Panc1 (cell line): ENCODE data around the gene SORCS1.

ENCODE experiments used
- POLR2AphosphoS5 ChIP-seq: IDR thresholded peaks from 2 replicates; pipeline ENCODE4 v1.6.1; 2012; ENCODE audit warnings: mild to moderate bottlenecking, low read depth, low read length, moderate library complexity
- SIN3A ChIP-seq: IDR thresholded peaks from 2 replicates; pipeline ENCODE4 v1.6.1; 2012; ENCODE audit warnings: low read depth, mild to moderate bottlenecking, low read length, moderate library complexity, borderline replicate concordance; ENCODE audit not compliant: insufficient read depth
- TF ChIP-seq, protein P1 (sequence below): fragments of 450-650 bp; IDR thresholded peaks from 2 replicates; pipeline ENCODE4 v1.5.1; 2017; ENCODE audit warnings: mild to moderate bottlenecking

DNA sequence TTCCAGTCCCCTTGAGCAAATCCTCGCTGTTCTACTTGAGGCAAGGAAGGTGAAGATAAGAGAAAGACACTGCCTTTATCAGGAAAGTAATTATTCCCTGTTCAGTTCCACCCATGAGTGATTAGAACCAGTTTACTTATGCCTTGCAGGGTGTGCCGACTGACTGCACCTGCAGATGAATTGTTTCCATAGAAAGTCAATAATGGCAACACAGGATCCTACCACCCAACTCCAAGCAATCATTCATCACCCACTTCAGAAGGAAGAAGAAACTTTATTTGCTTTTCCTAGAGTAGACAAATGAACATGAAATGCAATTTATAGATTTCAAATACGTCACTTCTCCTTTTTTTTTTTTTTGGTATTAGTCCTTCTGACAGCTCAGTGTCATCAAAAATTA lies 383.9 kb downstream of the SORCS1 start:
- TF ChIP-seq, protein P1, sequence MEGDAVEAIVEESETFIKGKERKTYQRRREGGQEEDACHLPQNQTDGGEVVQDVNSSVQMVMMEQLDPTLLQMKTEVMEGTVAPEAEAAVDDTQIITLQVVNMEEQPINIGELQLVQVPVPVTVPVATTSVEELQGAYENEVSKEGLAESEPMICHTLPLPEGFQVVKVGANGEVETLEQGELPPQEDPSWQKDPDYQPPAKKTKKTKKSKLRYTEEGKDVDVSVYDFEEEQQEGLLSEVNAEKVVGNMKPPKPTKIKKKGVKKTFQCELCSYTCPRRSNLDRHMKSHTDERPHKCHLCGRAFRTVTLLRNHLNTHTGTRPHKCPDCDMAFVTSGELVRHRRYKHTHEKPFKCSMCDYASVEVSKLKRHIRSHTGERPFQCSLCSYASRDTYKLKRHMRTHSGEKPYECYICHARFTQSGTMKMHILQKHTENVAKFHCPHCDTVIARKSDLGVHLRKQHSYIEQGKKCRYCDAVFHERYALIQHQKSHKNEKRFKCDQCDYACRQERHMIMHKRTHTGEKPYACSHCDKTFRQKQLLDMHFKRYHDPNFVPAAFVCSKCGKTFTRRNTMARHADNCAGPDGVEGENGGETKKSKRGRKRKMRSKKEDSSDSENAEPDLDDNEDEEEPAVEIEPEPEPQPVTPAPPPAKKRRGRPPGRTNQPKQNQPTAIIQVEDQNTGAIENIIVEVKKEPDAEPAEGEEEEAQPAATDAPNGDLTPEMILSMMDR, result no peak
- no peak for TF ChIP-seq POLR2AphosphoS5
- TF ChIP-seq SIN3A, result no peak
